ENCODE results near the gene EML1. TPM values are rescaled to one million over a fixed set of nuclear protein-coding genes. Genes with fewer than 3 reads are reported as not detected.

EML1 gene
- total RNA-seq, 1 donor from 2014 or later, result 34.5 TPM

- H3K4me3 ChIP-seq, result peak overlapping the region; percentile 56
- intact Hi-C loops (cut with DNase I), result no loop called here
- no peak for ATAC-seq
Observed at GRCh38 chr14:99792210-99792535, 1.0 kb upstream of the EML1 start.

DNA sequence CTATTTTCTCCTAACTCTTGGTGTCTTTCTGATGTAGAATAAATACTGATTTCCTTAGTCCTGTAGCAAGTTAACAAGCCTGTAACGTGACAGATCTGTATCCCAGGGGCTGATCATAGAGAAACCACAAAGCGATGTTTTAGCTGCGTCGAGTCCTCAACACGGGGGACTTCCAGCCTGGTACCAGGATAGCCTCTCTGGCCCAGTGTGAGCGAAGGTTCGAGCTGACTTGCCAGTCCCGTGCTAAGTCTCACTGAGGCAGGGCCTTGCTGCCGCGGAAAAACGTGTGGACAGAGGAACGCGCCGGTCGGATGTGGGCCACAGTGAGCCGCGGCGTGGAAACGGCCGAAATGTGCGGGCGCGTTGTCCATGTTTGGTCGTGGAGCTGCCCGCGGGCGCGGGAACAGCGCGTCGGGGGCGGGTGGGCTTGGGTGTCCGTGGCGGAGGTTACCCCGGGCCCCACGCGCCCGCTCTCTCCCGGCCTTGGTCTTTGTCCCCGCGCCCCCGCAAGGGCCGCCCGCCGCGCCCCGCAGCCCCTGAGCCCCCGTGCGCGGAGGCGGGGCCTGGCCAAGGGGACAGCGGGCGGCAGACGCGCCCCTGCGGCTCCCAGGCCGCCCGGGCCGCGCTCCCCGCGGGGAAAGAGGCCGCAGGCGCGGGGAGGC, 531 bp upstream of the EML1 start:
- DNase-seq (no peak), ATAC-seq (peak; percentile 10 to 33)
- H3K27ac ChIP-seq, result peak overlapping the region; percentile 77
- intact Hi-C loops (cut with DNase I), result no loop called here
- no peaks in the 10 kb centered on the region for H3K9me3 ChIP-seq
- peak overlapping the region; percentile 56 for H3K4me3 ChIP-seq
- H3K27me3 ChIP-seq (ENCODE audit: low read depth), result no peaks in the 10 kb centered on the region
- peaks cover 30% of the 10 kb centered on the region for H3K4me1 ChIP-seq
- H3K36me3 ChIP-seq, result no peaks in the 10 kb centered on the region
- no peak for TF ChIP-seq CTCF (IDR thresholded peaks at IDR 0.05)

More at GRCh38 chr14:99792210-99792535, 1.0 kb upstream of the EML1 start:
- TF ChIP-seq CTCF (IDR thresholded peaks at IDR 0.05), result no peak
- no peaks in the 10 kb centered on the region for H3K27me3 ChIP-seq (ENCODE audit: low read depth)
- no peak for DNase-seq
- peaks cover 30% of the 10 kb centered on the region for H3K4me1 ChIP-seq
- no peaks in the 10 kb centered on the region for H3K36me3 ChIP-seq
- no peak overlapping the region for H3K27ac ChIP-seq
- no peaks in the 10 kb centered on the region for H3K9me3 ChIP-seq

DNA sequence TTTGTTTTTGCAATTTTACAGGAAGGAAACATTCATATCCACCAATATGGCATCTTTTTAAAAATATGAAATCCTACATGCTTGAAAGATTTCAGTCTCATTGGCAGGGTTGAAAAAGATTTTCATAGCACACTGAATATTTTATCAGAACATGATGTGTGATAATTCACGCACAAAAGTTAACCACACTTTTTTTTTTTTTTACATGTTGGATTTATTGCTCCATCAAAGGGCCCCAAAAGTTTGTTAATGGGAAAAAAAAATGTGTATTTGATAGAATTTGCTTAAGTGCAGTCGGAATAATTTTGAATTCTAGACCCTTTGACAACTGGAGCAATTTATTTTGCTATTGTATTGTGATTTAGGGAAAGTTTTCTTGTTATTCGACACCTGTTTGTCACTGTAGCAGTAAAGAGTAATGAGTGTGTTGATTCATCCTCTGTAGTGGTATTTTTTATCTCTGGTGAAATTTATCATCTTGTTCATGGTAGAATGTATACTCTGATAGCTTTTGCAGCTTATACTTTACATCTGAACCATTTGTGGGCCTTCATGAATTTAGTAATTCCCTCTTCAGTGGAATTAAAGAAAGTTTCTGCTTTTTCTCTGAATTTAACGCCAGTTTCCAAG, 1.1 kb downstream of the EML1 start:
- no peak for TF ChIP-seq CTCF (IDR thresholded peaks at IDR 0.05)
- Histone ChIP-seq H3K4me1 (peaks cover 30% of the 10 kb centered on the region), H3K27me3 (ENCODE audit: low read depth) (no peaks in the 10 kb centered on the region), H3K9me3 (no peaks in the 10 kb centered on the region), H3K4me3 (peak overlapping the region; percentile 48), H3K27ac (peak overlapping the region; percentile 31), H3K36me3 (no peaks in the 10 kb centered on the region)
- ATAC-seq (no peak), DNase-seq (no peak)
- intact Hi-C loops (cut with DNase I), result no loop called here

DNA sequence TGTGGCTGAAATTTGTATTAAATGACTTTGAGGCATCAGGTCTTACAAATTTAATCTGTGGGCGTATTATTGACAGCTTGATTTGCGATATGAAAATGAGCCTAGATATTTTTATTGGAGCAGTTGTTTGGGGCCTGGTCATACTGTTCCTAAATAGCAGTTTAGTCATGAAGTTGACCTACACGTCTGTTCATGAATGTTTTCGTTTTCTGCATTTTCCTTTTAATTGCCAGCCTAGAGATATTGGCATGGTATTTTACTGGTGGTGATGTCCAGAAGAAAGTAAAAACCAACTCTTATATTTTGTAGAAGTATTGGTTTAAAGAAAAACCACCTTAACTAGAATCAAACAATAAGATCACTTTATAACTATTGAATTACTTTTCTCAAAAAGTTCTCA, 1.8 kb downstream of the EML1 start:
- H3K27me3 ChIP-seq (ENCODE audit: low read depth), result no peaks in the 10 kb centered on the region
- TF ChIP-seq CTCF (IDR thresholded peaks at IDR 0.05), result no peak
- H3K4me3 ChIP-seq, result no peak overlapping the region

DNA sequence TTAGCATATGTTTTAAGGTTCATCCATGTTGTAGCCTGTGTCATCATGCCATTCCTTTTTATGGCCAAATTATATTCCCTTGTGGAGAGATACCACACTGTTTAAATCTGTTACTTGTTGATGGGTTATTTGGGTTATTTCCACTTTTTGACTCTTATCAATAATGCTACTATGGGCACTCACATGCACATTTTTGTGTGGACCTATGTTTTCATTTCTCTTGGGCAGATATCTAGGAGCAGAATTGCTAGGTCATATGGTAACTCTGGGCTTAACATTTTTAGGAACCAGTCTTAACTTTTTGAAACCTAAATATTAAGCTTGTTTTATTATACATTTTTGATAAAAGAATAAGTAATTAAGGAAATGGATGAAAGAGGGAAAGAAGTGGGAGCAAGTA, 4.0 kb downstream of the EML1 start:
- Histone ChIP-seq H3K27me3 (ENCODE audit: low read depth) (no peaks in the 10 kb centered on the region), H3K36me3 (no peaks in the 10 kb centered on the region), H3K27ac (no peak overlapping the region), H3K4me1 (peaks cover 21% of the 10 kb centered on the region), H3K4me3 (no peak overlapping the region), H3K9me3 (no peaks in the 10 kb centered on the region)
- DNase-seq (no peak), ATAC-seq (no peak)
- TF ChIP-seq CTCF (IDR thresholded peaks at IDR 0.05), result no peak
- intact Hi-C loops (cut with DNase I), result no loop called here

More for the DNA sequence above, 1.8 kb downstream of the EML1 start:
- DNase-seq (no peak), ATAC-seq (no peak)
- no peaks in the 10 kb centered on the region for H3K9me3 ChIP-seq
- no peaks in the 10 kb centered on the region for H3K36me3 ChIP-seq
- H3K27ac ChIP-seq, result no peak overlapping the region
- peaks cover 30% of the 10 kb centered on the region for H3K4me1 ChIP-seq
- intact Hi-C loops (cut with DNase I), result no loop called here
